CD4-positive, alpha-beta memory T cell (primary cell): Measurements from ENCODE around the gene RHOBTB1. TPM values are rescaled to one million over a fixed set of nuclear protein-coding genes. Genes with fewer than 3 reads are reported as not detected.
"Not testable (repeated sequence)": the region's sequence is repeated elsewhere in the genome, so short reads cannot be mapped to it uniquely, and the experiment has no call there.

Experiments used
- CTCF ChIA-PET: fragments of 350-600 bp; sonication (Branson Sonifier 250); formaldehyde crosslinking; loops from one replicate; lab custom pipeline; 2021; ENCODE audit warnings: inconsistent platforms; ENCODE audit not compliant: partially characterized antibody; lab: Charles Lee
- POLR2A ChIA-PET: fragments of 350-600 bp; sonication (Branson Sonifier 250); formaldehyde crosslinking; loops from one replicate; lab custom pipeline; 2021; ENCODE audit not compliant: partially characterized antibody; lab: Charles Lee
- DNase-seq, 5 donors: peaks; one replicate each; pipeline versions ENCODE4 v3.0.0 to v3.0.0-alpha.2; 2020 to 2022; ENCODE audit warnings: mixed read lengths in 1 of 5
- H3K27ac ChIP-seq: one replicate; pipeline ENCODE4 v1.7.0; 2013; ENCODE audit warnings: low read depth, low read length
- H3K27me3 ChIP-seq: 2 replicates; pipeline ENCODE4 v1.7.0; 2013; ENCODE audit warnings: mild to moderate bottlenecking, low read length, moderate library complexity; ENCODE audit not compliant: insufficient read depth
- H3K36me3 ChIP-seq: 2 replicates; pipeline ENCODE4 v1.7.0; 2013; ENCODE audit warnings: mild to moderate bottlenecking, low read length, moderate library complexity; ENCODE audit not compliant: insufficient read depth
- H3K4me1 ChIP-seq: 2 replicates; pipeline ENCODE4 v1.7.0; 2013; ENCODE audit warnings: mild to moderate bottlenecking, low read length, moderate library complexity; ENCODE audit not compliant: insufficient read depth
- H3K4me3 ChIP-seq, 2 donors: one replicate each; pipeline ENCODE4 v1.7.0; 2013; ENCODE audit warnings: low read length in 2 of 2, mild to moderate bottlenecking in 1 of 2
- H3K9me3 ChIP-seq, 2 donors: one replicate each; pipeline ENCODE4 v1.7.0; 2013; ENCODE audit warnings: low read length in 2 of 2, control low read depth in 1 of 2; ENCODE audit not compliant: control insufficient read depth in 1 of 2
- H3K27ac Mint-ChIP-seq, 7 donors: one replicate each; pipeline ENCODE4 v1.8.0; 2020 to 2021; ENCODE audit warnings: mixed read lengths in 7 of 7, mild to moderate bottlenecking in 6 of 7, inconsistent platforms in 3 of 7, moderate library complexity in 3 of 7
- H3K27me3 Mint-ChIP-seq, 2 donors: one replicate each; pipeline ENCODE4 v1.8.0; 2020 to 2021; ENCODE audit warnings: mixed read lengths in 2 of 2
- H3K36me3 Mint-ChIP-seq, 2 donors: one replicate each; pipeline ENCODE4 v1.8.0; 2020 to 2021; ENCODE audit warnings: mixed read lengths in 2 of 2, inconsistent platforms in 1 of 2, mild to moderate bottlenecking in 1 of 2
- H3K4me1 Mint-ChIP-seq, 4 donors: one replicate each; pipeline ENCODE4 v1.8.0; 2020 to 2021; ENCODE audit warnings: mixed read lengths in 4 of 4, mild to moderate bottlenecking in 1 of 4
- H3K4me3 Mint-ChIP-seq, 8 donors: one replicate each; pipeline ENCODE4 v1.8.0; 2020 to 2021; ENCODE audit warnings: mixed read lengths in 8 of 8, mild to moderate bottlenecking in 7 of 8, moderate library complexity in 6 of 8, inconsistent platforms in 3 of 8
- H3K9me3 Mint-ChIP-seq, 8 donors: one replicate each; pipeline ENCODE4 v1.8.0; 2020 to 2021; ENCODE audit warnings: mixed read lengths in 8 of 8, mild to moderate bottlenecking in 5 of 8, inconsistent platforms in 3 of 8, moderate library complexity in 1 of 8
- intact Hi-C: fragments of 100-400 bp; cut with micrococcal nuclease; formaldehyde crosslinking; loops from one replicate; pipeline ENCODE4 v1.15.1; 2023
- polyA plus RNA-seq, 2 donors: library from polyadenylated mRNA; unstranded; fragments of 300-500 nt; fragmentation: Illumina TruSeq; gene quantifications; one replicate each; pipeline ENCODE4 v1.2.3, GENCODE V29; 2021
- total RNA-seq, 2 experiments: library from RNA; stranded (reverse); gene quantifications; one replicate each; pipeline ENCODE4 v1.2.3, GENCODE V29; 2021

RHOBTB1 gene
- total and polyA plus RNA-seq, 4 experiments from 2014 or later: 0.25 TPM; not detected in 3

DNA sequence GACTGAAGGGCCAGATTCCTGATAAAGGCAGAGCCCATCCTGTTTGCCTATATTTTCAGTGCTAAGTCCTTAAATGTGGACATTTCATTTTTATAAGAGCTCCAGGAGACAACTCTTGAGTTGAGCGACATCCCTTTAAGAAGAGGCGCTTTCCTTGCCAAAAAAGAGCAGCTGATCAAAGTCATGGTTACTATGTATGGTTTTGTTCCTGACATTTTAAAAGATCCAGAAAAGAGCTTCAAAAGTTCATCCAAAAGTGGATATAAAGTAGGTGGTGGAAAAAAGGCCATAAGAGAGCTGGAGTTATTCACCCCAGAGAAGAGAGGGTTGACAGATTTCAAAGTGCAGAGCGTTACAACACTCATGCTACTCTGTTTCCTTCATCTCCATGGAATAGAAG is 36.7 kb downstream of the RHOBTB1 start:
- DNase-seq: no peak
- Histone ChIP-seq H3K9me3 (no peaks in the 10 kb centered on the region), H3K4me1 (no peaks in the 10 kb centered on the region), H3K27me3 (no peaks in the 10 kb centered on the region), H3K27ac (no peak overlapping the region), H3K4me3 (no peak overlapping the region), H3K36me3 (no peaks in the 10 kb centered on the region)
- no peak overlapping the region for H3K27ac Mint-ChIP-seq
- H3K27me3 Mint-ChIP-seq: peaks cover 12 to 20% of the 10 kb centered on the region in 2 donors
- POLR2A ChIA-PET: no interaction called here
- CTCF ChIA-PET: interaction anchor here (0.8 kb wide), 1 partner anchor 38 kb away, joined by 3 read pairs; no protein-coding TSS in a partner anchor
- H3K4me3 Mint-ChIP-seq: no peak overlapping the region
- H3K9me3 Mint-ChIP-seq: peaks cover 0 to 11% (median 4%) of the 10 kb centered on the region in 8 donors
- H3K36me3 Mint-ChIP-seq: no peaks in the 10 kb centered on the region
- intact Hi-C loops: no loop called here
- peaks cover 10 to 11% (median 11%) of the 10 kb centered on the region in 4 donors for H3K4me1 Mint-ChIP-seq

DNA sequence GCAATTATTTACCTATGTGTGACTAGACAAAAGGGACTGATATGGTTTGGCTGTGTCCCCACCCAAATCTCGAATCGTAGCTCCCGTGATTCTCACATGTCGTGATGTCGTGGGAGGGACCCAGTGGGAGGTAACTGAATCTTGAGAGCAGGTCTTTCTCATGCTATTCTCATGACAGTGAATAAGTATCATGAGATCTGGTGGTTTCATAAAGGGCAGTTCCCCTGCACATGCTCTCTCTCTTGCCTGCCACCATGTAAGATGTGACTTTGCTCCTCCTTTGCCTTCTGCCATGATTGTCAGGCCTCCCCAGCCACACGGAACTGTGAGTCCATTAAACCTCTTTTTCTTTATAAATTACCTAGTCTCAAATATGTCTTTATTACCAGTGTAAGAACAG is 37.2 kb downstream of the RHOBTB1 start:
- H3K27ac ChIP-seq, H3K27ac Mint-ChIP-seq, H3K36me3 ChIP-seq, intact Hi-C loops, DNase-seq, H3K4me3 ChIP-seq, H3K4me1 ChIP-seq, H3K4me3 Mint-ChIP-seq, CTCF ChIA-PET, H3K36me3 Mint-ChIP-seq, H3K9me3 ChIP-seq, POLR2A ChIA-PET, H3K27me3 ChIP-seq: not testable (repeated sequence)
- peaks cover 10 to 11% (median 11%) of the 10 kb centered on the region in 4 donors for H3K4me1 Mint-ChIP-seq
- H3K9me3 Mint-ChIP-seq: peaks cover 0 to 11% (median 4%) of the 10 kb centered on the region in 8 donors
- H3K27me3 Mint-ChIP-seq: peaks cover 12 to 20% of the 10 kb centered on the region in 2 donors

DNA sequence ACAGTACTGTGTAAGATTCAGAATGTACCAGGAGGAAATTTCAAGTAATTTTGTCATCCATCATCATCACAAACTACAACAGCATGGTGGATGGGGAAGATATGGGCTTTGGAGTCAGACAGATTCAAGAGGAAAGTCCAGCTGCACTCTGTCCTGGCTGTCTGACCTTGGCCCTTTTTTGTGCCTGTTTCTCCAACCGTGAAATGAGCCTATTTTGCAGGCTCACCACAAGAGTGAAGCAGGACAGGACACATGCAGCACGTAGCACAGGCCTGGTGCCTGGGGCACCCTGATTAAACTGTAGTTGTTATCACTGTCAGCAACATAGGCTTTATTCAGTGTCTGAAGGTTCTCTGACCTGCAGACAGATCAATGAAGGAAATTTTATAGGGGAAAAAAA is 37.6 kb downstream of the RHOBTB1 start:
- Histone ChIP-seq H3K36me3 (no peaks in the 10 kb centered on the region), H3K4me1 (no peaks in the 10 kb centered on the region), H3K27ac (no peak overlapping the region), H3K4me3 (no peak overlapping the region), H3K27me3 (no peaks in the 10 kb centered on the region), H3K9me3 (no peaks in the 10 kb centered on the region)
- Mint-ChIP-seq H3K4me3 (no peak overlapping the region), H3K36me3 (no peaks in the 10 kb centered on the region), H3K27me3 (peaks cover 11 to 18% of the 10 kb centered on the region in 2 donors), H3K27ac (no peak overlapping the region), H3K4me1 (peaks cover 10 to 11% (median 10%) of the 10 kb centered on the region in 4 donors), H3K9me3 (peaks cover 0 to 11% (median 4%) of the 10 kb centered on the region in 8 donors)
- DNase-seq: no peak
- intact Hi-C loops: no loop called here
- CTCF ChIA-PET: no interaction called here
- POLR2A ChIA-PET: no interaction called here

DNA sequence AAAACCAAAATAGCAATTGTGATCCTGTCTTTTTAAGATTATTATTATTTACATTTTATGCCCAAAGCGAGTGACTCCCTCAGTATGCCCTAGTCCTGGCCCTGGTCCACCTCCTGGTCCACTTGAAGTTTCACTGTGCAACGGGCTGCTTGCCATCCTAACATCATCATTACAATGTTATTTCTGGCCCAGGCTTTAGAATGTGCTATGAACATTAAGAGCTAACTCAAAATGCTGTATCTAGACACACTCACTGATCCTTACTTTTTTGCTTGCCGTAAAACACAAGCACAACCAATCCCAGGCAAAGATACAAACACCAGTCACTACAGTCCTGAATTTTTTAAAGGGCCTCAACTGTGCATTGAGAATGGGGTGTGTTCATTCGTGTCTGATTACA is 38.4 kb downstream of the RHOBTB1 start:
- intact Hi-C loops: no loop called here
- no peaks in the 10 kb centered on the region for H3K36me3 Mint-ChIP-seq
- peaks cover 0 to 11% (median 3%) of the 10 kb centered on the region in 8 donors for H3K9me3 Mint-ChIP-seq
- ChIA-PET POLR2A (no interaction called here), CTCF (no interaction called here)
- Histone ChIP-seq H3K36me3 (no peaks in the 10 kb centered on the region), H3K4me3 (no peak overlapping the region), H3K4me1 (no peaks in the 10 kb centered on the region), H3K27ac (no peak overlapping the region), H3K9me3 (no peaks in the 10 kb centered on the region), H3K27me3 (no peaks in the 10 kb centered on the region)
- H3K4me1 Mint-ChIP-seq: peaks cover 2 to 3% (median 2%) of the 10 kb centered on the region in 4 donors
- peaks cover 3 to 14% of the 10 kb centered on the region in 2 donors for H3K27me3 Mint-ChIP-seq
- H3K4me3 Mint-ChIP-seq: no peak overlapping the region
- no peak for DNase-seq
- H3K27ac Mint-ChIP-seq: no peak overlapping the region

DNA sequence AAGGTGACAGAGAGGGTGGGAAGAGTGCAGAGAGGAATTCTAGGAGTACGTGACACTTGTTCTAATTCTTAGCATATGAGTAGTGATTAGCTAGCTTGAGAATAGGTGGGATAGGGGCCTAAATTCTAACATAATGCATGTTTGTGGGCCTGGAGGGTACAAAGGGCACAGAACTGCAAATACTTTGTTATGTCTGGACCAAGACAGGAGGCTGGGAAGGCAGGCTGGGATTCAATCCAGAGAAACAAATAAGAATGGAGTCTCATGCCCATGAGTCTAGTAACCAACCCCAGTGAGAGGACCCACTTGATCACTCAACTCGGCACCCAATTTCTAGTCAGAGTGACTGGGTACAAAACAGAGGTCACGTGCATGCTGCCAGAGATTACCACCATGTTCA is 40.9 kb downstream of the RHOBTB1 start:
- intact Hi-C loops: no loop called here
- Mint-ChIP-seq H3K36me3 (no peaks in the 10 kb centered on the region), H3K27ac (no peak overlapping the region), H3K4me1 (no peaks in the 10 kb centered on the region), H3K4me3 (no peak overlapping the region), H3K27me3 (peaks cover 3 to 13% of the 10 kb centered on the region in 2 donors), H3K9me3 (peaks cover 0 to 11% (median 3%) of the 10 kb centered on the region in 8 donors)
- H3K36me3 ChIP-seq: no peaks in the 10 kb centered on the region
- no peaks in the 10 kb centered on the region for H3K27me3 ChIP-seq
- POLR2A ChIA-PET: no interaction called here
- no peak overlapping the region for H3K4me3 ChIP-seq
- no peaks in the 10 kb centered on the region for H3K4me1 ChIP-seq
- H3K27ac ChIP-seq: no peak overlapping the region
- CTCF ChIA-PET: no interaction called here
- no peaks in the 10 kb centered on the region for H3K9me3 ChIP-seq
- DNase-seq: no peak

DNA sequence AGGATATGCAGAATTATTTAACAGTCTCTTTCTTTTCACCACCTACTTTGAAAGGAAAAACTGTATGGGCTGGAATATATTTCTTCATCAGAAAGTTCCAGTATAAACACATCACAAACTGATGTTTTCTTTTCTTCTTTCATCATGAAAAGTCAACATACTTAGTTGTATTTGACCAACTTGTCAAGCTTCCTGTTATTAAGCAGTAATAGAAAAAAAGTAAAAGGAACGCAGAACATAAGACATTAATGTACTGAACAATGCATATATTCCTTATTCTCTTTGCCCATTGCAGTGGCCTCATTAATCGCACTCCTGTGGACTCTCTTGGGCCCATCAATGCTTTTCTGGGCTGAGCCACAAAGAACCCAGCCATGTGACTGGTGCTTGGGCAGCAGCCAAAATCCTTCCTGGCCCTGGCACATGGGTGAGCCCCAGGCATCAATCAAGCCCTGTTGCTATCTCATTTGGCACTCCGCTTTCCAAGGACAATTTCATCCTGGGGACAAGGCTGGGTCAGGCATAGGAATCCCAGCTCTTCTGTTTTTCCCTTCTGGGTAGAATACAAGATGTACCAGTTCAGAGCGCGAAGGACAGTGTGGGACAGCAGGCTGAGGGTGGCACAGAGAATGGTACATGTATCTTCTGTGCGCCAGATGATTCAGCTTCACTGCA is 42.3 kb downstream of the RHOBTB1 start:
- peaks cover 0 to 8% (median 2%) of the 10 kb centered on the region in 8 donors for H3K9me3 Mint-ChIP-seq
- Histone ChIP-seq H3K27ac (no peak overlapping the region), H3K4me3 (no peak overlapping the region), H3K36me3 (no peaks in the 10 kb centered on the region), H3K9me3 (no peaks in the 10 kb centered on the region), H3K4me1 (no peaks in the 10 kb centered on the region), H3K27me3 (no peaks in the 10 kb centered on the region)
- H3K27ac Mint-ChIP-seq: no peak overlapping the region
- intact Hi-C loops: no loop called here
- H3K4me3 Mint-ChIP-seq: no peak overlapping the region
- ChIA-PET CTCF (no interaction called here), POLR2A (no interaction called here)
- H3K36me3 Mint-ChIP-seq: no peaks in the 10 kb centered on the region
- peaks cover 3 to 13% of the 10 kb centered on the region in 2 donors for H3K27me3 Mint-ChIP-seq
- no peak for DNase-seq
- no peaks in the 10 kb centered on the region for H3K4me1 Mint-ChIP-seq

DNA sequence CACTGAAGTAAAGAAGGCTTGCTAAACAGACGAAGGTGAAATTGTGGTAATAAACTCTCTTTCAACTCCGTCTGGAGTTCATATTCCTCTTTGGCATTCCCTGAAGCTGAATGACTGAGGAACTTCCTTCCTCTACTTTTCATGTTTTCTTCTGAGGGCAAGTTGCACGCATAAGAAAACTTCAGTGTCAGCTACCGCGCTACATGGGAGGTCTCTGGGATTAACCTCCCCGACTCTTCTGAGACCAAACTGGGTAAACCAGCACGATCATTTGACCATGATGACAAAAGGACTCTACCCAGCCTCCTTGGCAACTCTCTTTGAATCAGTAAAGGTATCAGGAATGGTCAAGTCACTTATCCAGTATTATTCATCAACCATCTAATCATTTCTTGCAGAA is 44.7 kb downstream of the RHOBTB1 start:
- POLR2A ChIA-PET: no interaction called here
- intact Hi-C loops: no loop called here

More for the DNA sequence above, 44.7 kb downstream of the RHOBTB1 start:
- Histone ChIP-seq H3K4me3 (no peak overlapping the region), H3K4me1 (no peaks in the 10 kb centered on the region), H3K9me3 (no peaks in the 10 kb centered on the region), H3K36me3 (no peaks in the 10 kb centered on the region), H3K27ac (no peak overlapping the region), H3K27me3 (no peaks in the 10 kb centered on the region)
- DNase-seq: no peak
- H3K9me3 Mint-ChIP-seq: no peaks in the 10 kb centered on the region
- CTCF ChIA-PET: no interaction called here
- no peaks in the 10 kb centered on the region for H3K4me1 Mint-ChIP-seq
- no peaks in the 10 kb centered on the region for H3K36me3 Mint-ChIP-seq
- H3K27me3 Mint-ChIP-seq: peaks cover 3 to 8% of the 10 kb centered on the region in 2 donors
- H3K27ac Mint-ChIP-seq: no peak overlapping the region
- no peak overlapping the region for H3K4me3 Mint-ChIP-seq
